Dermis blood vessel endothelial cell (primary cell): ENCODE data around the gene UPF1. TPM values are rescaled to one million over a fixed set of nuclear protein-coding genes. Genes with fewer than 3 reads are reported as not detected.

ENCODE experiments used
- DNase-seq: peaks from one replicate; pipeline ENCODE4 v3.0.0; 2010
- total RNA-seq: library from RNA; depleted of rRNA; stranded (reverse); fragments of >200 nt; gene quantifications from 2 replicates; pipeline ENCODE4 v1.2.3, GENCODE V29; 2014

UPF1 gene
- total RNA-seq, 1 donor from 2014 or later = 100 TPM

GRCh38 chr19:18840288-18841267 is 8.8 kb downstream of the UPF1 start:
- no peak for DNase-seq

GRCh38 chr19:18841400-18841799 is 9.6 kb downstream of the UPF1 start:
- DNase-seq = no peak

GRCh38 chr19:18842166-18842565 is 10.4 kb downstream of the UPF1 start:
- no peak for DNase-seq

- DNase-seq = no peak
Observed at GRCh38 chr19:18843960-18844359, 12.2 kb downstream of the UPF1 start.

- no peak for DNase-seq
Observed at GRCh38 chr19:18844806-18845329, 13.1 kb downstream of the UPF1 start.

GRCh38 chr19:18845961-18846360 is 14.2 kb downstream of the UPF1 start:
- no peak for DNase-seq

- peak; percentile 87 for DNase-seq
Observed at GRCh38 chr19:18846862-18847548, 15.2 kb downstream of the UPF1 start.

- DNase-seq = peak; percentile 41
Observed at GRCh38 chr19:18847549-18848463, 16.0 kb downstream of the UPF1 start.

GRCh38 chr19:18848878-18849661 is 17.3 kb downstream of the UPF1 start:
- peak; percentile 87 for DNase-seq

GRCh38 chr19:18849838-18850400 is 18.2 kb downstream of the UPF1 start:
- DNase-seq = no peak

GRCh38 chr19:18850471-18851375 is 19.0 kb downstream of the UPF1 start:
- DNase-seq = peak; percentile 18

- DNase-seq = no peak
Observed at GRCh38 chr19:18851673-18852325, 20.0 kb downstream of the UPF1 start.

GRCh38 chr19:18852648-18853047 is 20.9 kb downstream of the UPF1 start:
- DNase-seq = no peak

- DNase-seq = no peak
Observed at GRCh38 chr19:18853755-18854427, 22.1 kb downstream of the UPF1 start.

GRCh38 chr19:18854982-18855381 is 23.2 kb downstream of the UPF1 start:
- DNase-seq = no peak

- no peak for DNase-seq
Observed at GRCh38 chr19:18855647-18856384, 24.1 kb downstream of the UPF1 start.

- DNase-seq = peak; percentile 50
Observed at GRCh38 chr19:18856385-18857126, 24.8 kb downstream of the UPF1 start.
